WI38 (cell line): Measurements from ENCODE around the gene CFAP46.

Experiments
- H3K4me3 ChIP-seq: 2 replicates; pipeline ENCODE4 v1.5.1; 2011; ENCODE audit warnings: low read depth, mild to moderate bottlenecking, control low read depth, low read length
- TF ChIP-seq, protein P1 (sequence below): IDR thresholded peaks from 2 replicates; pipeline ENCODE4 v1.5.1; 2012; ENCODE audit warnings: low read depth, mild to moderate bottlenecking, control low read depth, low read length

Gene CFAP46

DNA sequence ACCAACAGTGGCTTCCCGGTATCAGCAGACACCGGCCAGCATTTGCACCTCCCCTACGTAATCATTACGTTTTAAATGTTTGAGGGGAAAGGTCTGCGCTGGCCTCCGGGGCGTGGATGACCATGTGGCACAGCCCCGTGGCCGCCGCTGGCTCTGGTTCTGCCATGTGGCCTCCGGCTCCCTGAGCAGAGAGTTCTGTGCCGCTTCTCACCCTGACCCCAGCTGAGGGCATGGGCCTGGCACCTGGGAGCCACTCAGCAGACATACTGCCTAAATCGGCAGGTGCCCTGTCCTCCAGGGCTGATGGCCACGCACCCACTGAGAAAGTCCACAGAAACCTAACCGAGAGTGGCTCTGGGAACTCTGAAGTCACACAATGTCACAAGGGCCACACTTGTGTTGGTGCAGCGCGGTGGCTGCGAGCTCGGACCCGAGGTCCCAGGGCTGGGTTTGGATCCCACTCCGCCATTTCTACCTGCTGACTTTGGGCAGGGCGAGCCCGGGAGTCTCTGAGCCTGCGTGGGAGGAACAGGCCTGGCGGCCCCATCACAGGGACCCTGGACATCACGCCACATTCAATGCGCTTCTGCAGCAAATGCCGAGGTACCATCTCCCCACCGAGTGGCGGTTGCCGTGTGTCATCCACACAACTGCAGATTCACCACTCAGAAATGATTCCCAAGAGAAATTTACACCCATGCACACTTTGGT is 25.3 kb downstream of the CFAP46 start:
- H3K4me3 ChIP-seq = no peak overlapping the region
- TF ChIP-seq, protein P1, sequence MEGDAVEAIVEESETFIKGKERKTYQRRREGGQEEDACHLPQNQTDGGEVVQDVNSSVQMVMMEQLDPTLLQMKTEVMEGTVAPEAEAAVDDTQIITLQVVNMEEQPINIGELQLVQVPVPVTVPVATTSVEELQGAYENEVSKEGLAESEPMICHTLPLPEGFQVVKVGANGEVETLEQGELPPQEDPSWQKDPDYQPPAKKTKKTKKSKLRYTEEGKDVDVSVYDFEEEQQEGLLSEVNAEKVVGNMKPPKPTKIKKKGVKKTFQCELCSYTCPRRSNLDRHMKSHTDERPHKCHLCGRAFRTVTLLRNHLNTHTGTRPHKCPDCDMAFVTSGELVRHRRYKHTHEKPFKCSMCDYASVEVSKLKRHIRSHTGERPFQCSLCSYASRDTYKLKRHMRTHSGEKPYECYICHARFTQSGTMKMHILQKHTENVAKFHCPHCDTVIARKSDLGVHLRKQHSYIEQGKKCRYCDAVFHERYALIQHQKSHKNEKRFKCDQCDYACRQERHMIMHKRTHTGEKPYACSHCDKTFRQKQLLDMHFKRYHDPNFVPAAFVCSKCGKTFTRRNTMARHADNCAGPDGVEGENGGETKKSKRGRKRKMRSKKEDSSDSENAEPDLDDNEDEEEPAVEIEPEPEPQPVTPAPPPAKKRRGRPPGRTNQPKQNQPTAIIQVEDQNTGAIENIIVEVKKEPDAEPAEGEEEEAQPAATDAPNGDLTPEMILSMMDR = no peak

DNA sequence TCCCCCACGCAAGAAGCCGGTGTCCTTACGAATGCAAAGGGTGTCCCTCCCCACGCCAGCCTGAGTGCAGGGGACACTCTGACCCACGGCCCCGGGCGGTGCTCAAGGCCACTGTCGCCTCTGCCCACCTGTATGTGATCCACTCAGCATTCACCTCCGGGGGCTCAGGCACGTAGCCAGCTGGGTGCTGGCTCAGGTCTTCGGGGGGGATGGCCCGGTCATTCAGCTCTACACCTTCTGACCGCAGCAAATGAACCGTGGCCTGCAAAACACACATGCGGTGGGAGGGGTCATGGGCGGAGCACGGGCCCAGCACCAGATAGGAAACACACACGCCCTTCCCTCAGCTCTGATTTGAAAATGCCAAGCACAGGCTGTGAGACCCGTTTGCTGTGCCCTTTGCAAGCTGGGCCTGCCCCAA is 25.9 kb downstream of the CFAP46 start:
- TF ChIP-seq, protein P1 = no peak
- no peak overlapping the region for H3K4me3 ChIP-seq

DNA sequence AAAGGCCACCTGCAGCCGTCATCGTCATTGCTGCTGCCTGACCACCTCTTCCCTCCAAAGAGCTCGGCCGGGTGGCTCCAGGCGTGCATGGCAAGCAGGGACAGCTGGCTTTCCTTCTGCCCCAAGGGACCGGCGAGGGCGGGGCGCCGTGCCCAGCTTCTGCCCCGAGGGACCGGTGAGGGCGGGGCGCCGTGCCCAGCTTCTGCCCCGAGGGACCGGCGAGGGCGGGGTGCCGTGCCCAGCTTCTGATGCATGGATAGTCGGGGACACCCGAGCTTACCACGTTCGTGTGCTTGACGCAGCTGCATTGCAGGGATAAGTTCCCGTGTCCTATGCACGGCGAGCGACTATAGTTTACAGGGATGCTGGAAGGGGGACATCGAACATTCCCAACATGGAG is 27.0 kb downstream of the CFAP46 start:
- no peak overlapping the region for H3K4me3 ChIP-seq
- TF ChIP-seq, protein P1 = no peak

DNA sequence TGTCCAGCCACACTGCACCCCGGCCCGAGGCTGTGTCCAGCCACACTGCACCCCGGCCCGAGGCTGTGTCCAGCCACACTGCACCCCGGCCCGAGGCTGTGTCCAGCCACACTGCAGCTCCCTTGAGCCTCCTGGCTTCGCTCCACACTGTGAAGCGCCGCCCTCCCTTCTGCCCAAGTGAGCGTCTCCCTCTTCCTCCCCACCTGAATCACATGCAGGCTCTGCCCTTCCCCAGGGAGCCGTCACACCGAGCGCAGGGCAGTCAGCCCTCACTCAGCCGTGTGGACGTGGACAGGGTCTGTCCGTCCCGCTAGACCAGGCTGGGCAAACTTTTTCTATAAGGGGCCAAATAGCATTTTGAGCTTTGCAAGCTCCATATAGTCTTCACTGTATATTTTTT is 27.6 kb downstream of the CFAP46 start:
- H3K4me3 ChIP-seq = no peak overlapping the region
- TF ChIP-seq, protein P1 = no peak

DNA sequence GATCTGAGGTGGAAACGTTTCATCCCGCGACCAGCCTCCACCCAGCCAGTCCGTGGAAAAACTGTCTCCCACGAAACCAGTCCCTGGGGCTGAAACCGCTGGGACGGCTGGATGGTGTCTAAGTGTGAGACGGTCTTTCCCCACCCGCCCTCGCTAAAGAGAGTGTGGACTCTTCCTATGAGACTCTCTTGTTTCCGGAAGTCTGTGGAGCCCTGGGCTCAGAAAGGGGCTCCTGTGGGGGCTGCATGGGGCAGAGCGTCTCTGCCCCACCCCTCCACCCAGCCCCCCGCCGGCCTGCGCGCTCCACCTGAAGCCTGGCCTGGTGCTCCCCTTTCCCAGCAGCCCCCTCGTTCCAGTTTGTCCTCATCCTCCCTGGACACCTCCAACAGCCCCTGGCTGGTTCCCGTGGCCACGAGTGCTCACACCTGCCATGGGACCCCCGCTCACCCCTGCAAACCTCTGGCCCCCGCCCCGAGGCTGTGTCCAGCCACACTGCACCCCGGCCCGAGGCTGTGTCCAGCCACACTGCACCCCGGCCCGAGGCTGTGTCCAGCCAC is 28.7 kb downstream of the CFAP46 start:
- no peak overlapping the region for H3K4me3 ChIP-seq
- TF ChIP-seq, protein P1 = no peak

DNA sequence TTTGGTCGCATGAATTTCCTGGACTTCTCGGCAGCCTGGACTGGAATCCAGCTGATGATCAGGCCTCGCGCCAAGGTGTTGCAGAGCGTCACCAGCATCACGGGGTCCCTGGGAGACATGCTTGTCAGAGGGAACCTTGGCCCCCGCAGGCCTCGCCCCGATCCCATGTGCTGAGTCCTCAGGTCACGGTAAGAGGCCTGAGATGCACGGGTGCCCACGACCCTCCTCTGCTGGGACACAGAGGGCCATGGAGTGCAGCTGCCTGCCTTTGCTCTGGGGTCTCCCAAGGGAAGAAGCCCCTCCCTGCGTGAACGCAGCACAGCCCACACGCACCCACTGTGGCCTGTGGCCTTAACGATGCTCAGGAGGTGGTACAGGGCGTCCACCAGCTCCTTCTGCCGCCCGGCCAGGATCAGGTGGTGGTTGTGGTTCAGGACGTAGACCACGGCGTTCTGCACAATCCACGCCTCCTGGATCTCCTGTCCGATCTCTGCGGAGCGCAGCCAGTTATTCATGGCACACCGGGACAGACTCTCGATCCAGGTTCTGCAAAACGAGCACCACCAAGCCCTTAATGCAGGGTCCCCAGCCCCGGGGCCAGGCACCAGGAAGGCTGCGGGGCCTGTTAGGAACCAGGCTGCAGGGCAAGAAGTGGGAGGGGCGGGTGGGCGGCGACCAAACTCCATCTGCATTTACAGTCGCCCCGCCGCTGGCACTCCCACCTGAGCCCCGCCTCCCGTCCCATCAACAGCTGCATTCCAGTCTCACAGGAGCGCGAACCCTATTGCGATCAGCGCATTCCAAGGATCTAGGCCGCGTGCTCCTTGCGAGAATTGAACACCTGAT is 29.4 kb downstream of the CFAP46 start:
- no peak overlapping the region for H3K4me3 ChIP-seq
- TF ChIP-seq, protein P1 = no peak
